Breast epithelium (tissue), 4 donors: ENCODE measurements around the gene MAST1. TPM values are rescaled to one million over a fixed set of nuclear protein-coding genes. Genes with fewer than 3 reads are reported as not detected.

Source experiments
- DNase-seq, 2 donors: peaks; one replicate each; pipeline ENCODE4 v3.0.0-alpha.2; 2019; ENCODE audit warnings: low spot score in 2 of 2
- H3K27ac ChIP-seq, 2 donors: fragments of 200-600 bp; sonication (generic) in 1 of 2; one replicate each; pipeline ENCODE4 v1.5.1; 2016 to 2019; ENCODE audit warnings: mild to moderate bottlenecking in 1 of 2
- H3K27me3 ChIP-seq, 2 donors: fragments of 200-600 bp; sonication (generic) in 1 of 2; one replicate each; pipeline versions ENCODE4 v1.5.1 to v1.6.0; 2017 to 2019; ENCODE audit warnings: control low read depth in 1 of 2, mild to moderate bottlenecking in 1 of 2
- H3K36me3 ChIP-seq: fragments of 200-600 bp; one replicate; pipeline ENCODE4 v1.5.1; 2019
- H3K4me1 ChIP-seq, 2 donors: fragments of 200-600 bp; sonication (generic); one replicate each; pipeline ENCODE4 v1.5.1; 2016 to 2019; ENCODE audit warnings: control low read depth in 1 of 2
- H3K4me3 ChIP-seq, 3 donors: fragments of 200-600 bp; sonication (generic); 1 replicate in 2 of 3; 2 replicates in 1 of 3; pipeline ENCODE4 v1.5.1; 2016 to 2019; ENCODE audit warnings: mild to moderate bottlenecking in 3 of 3, moderate library complexity in 2 of 3
- H3K9me3 ChIP-seq, 2 donors: fragments of 200-600 bp; sonication (generic) in 1 of 2; one replicate each; pipeline ENCODE4 v1.5.1; 2016 to 2019; ENCODE audit warnings: control low read depth in 1 of 2
- POLR2A ChIP-seq: fragments of 450-650 bp; IDR thresholded peaks from one replicate; pipeline ENCODE4 v1.6.1; 2016; ENCODE audit warnings: antibody characterized with exemption, mild to moderate bottlenecking, moderate library complexity
- POLR2AphosphoS5 ChIP-seq, 3 donors: sonication (generic); formaldehyde crosslinking; IDR thresholded peaks; one replicate each; pipeline ENCODE4 v1.6.1; 2017; ENCODE audit warnings: antibody characterized with exemption in 3 of 3
- intact Hi-C: fragments of 100-400 bp; cut with DNase I; formaldehyde crosslinking; loops from one replicate; pipeline ENCODE4 v1.15.1; 2023; ENCODE audit warnings: low total_unique reads
- total RNA-seq, 3 donors: library from RNA; depleted of rRNA; stranded (reverse); fragments of >200 nt; gene quantifications; one replicate each; pipeline ENCODE4 v1.1.0, GENCODE V29; 2016
- TF ChIP-seq, protein P1 (sequence below), 3 donors: fragments of 450-650 bp; IDR thresholded peaks; one replicate each; pipeline ENCODE4 v1.5.1; 2016 to 2017; ENCODE audit warnings: antibody characterized with exemption in 3 of 3, mild to moderate bottlenecking in 3 of 3, moderate library complexity in 3 of 3

The MAST1 gene
- total RNA-seq, 3 donors from 2014 or later = 0.88 TPM; not detected in 2

DNA sequence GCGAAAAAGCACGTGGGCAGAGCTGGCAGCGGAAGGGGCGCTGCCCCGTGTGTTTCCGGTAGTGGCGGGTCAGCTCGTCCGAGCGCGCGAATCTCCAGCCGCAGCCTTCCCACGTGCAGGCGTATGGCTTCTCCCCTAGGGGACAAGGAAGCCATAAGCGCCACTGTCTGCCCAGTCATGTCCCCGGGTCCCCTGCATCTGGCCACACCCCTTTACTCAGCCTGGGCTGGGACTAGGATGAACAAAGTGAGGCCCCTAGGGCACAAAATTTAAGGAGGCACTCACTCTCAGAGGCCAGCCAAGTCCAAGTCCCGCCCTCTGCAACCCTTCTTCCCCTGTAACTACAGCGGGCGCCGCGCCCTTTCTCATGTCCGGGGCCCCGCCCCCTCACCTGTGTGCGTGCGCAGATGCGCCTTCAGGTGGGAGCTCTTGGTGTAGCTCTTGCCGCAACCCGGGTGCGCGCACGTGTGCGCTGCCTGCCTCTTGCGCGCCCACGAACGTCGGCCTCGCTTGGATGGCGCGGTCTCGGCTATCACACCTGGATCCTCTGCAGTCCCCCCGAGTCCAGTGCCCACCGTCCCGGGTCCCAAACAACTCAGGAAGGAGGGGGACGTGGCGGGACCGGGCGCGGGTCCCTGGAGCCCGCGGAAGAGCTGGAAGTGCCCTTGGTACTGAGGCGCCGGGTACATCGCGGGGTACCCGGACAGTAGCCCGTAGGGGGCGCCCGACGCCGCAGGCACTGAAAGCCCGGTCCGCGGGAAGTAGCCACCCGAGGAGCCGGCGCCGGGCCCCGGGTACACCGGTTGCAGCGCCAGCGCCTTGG is 46.8 kb downstream of the MAST1 start:
- Histone ChIP-seq H3K27me3 (peaks cover 0 to 17% of the 10 kb centered on the region in 2 donors), H3K27ac (peak overlapping the region; percentile 20 to 25), H3K4me1 (no peaks in the 10 kb centered on the region), H3K9me3 (peaks cover 9 to 15% of the 10 kb centered on the region in 2 donors), H3K36me3 (no peaks in the 10 kb centered on the region), H3K4me3 (peak overlapping the region; percentile 23 to 61 (median 47))
- DNase-seq = peak; percentile 85 to 87
- intact Hi-C loops = no loop called here
- TF ChIP-seq POLR2A = no peak
- TF ChIP-seq, protein P1, sequence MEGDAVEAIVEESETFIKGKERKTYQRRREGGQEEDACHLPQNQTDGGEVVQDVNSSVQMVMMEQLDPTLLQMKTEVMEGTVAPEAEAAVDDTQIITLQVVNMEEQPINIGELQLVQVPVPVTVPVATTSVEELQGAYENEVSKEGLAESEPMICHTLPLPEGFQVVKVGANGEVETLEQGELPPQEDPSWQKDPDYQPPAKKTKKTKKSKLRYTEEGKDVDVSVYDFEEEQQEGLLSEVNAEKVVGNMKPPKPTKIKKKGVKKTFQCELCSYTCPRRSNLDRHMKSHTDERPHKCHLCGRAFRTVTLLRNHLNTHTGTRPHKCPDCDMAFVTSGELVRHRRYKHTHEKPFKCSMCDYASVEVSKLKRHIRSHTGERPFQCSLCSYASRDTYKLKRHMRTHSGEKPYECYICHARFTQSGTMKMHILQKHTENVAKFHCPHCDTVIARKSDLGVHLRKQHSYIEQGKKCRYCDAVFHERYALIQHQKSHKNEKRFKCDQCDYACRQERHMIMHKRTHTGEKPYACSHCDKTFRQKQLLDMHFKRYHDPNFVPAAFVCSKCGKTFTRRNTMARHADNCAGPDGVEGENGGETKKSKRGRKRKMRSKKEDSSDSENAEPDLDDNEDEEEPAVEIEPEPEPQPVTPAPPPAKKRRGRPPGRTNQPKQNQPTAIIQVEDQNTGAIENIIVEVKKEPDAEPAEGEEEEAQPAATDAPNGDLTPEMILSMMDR (IDR thresholded peaks at IDR 0.05) = peak in 2 of 3 donors; percentile 27 to 37

DNA sequence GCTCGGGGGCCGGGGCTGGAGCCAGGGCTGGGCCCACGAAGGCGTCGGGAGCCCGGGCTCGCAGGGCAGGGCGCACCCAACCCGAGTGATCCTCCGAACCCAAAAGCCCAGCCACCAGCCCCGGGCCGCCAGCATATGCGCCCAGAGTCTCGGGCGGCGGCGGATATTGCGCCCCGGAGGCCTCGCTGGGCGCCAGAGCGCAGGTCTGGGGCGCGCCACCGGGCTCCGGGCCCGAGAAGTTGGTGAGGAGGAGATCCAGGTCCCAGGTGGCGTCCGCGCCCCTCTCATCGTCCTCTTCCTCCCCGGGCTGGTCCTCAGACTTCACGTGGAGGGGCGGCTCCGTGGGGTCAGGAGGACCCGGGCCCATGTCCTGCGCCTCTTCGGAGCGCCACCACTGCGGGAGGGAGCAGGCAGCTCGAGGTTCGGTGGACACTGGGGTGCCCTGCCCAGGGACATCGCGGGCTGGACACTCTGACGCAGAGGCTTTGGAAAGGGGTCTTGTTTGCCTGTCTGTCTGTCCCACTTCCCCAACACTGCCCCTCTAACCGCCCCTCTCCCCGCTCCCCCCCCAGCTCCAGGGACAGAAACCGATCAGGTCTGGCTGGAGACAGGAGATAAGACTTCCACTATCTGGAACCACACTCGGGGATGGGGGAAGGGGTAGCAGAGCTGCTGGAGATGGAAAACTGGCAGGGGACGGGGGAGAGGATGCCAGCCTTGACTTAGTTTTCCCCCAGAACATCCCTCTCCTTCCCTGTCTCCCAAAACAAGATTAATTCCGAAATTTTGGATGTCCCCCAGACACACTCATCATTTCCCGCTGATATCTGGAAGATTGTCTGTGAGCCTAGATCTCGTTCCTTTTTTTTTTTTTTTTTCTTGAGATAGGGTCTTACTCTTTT is 47.7 kb downstream of the MAST1 start:
- H3K9me3 ChIP-seq = peaks cover 9 to 15% of the 10 kb centered on the region in 2 donors
- H3K27me3 ChIP-seq = peaks cover 0 to 17% of the 10 kb centered on the region in 2 donors
- peak overlapping the region; percentile 8 to 25 for H3K27ac ChIP-seq
- H3K4me3 ChIP-seq = peak overlapping the region; percentile 23 to 61 (median 47)
- TF ChIP-seq POLR2A = no peak
- no peak for TF ChIP-seq POLR2AphosphoS5 (IDR thresholded peaks at IDR 0.05)
- TF ChIP-seq, protein P1 (IDR thresholded peaks at IDR 0.05) = no peak
- H3K36me3 ChIP-seq = no peaks in the 10 kb centered on the region
- no peaks in the 10 kb centered on the region for H3K4me1 ChIP-seq
- intact Hi-C loops = no loop called here
- no peak for DNase-seq

DNA sequence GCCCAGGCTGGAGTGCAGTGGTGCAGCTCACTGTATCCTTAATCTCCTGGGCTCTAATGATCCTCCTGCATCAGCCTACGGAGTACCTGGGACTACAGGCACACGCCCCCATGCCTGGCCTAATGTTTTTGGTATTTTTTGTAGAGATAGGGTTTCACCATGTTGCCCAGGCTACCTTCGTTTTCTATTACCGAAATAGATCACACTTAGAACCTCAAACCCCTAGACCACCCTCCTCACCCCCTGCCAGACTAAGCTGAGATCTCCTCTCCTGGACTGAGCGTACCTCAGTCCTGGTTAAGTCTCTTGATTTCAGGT is 48.3 kb downstream of the MAST1 start:
- TF ChIP-seq, protein P1 (IDR thresholded peaks at IDR 0.05) = no peak
- TF ChIP-seq POLR2A = no peak
- no peak for TF ChIP-seq POLR2AphosphoS5 (IDR thresholded peaks at IDR 0.05)
- Histone ChIP-seq H3K9me3 (peaks cover 9 to 15% of the 10 kb centered on the region in 2 donors), H3K36me3 (no peaks in the 10 kb centered on the region), H3K4me1 (peaks cover 0 to 3% of the 10 kb centered on the region in 2 donors), H3K27me3 (peaks cover 0 to 17% of the 10 kb centered on the region in 2 donors), H3K27ac (no peak overlapping the region), H3K4me3 (no peak overlapping the region)
- intact Hi-C loops = no loop called here
- no peak for DNase-seq

DNA sequence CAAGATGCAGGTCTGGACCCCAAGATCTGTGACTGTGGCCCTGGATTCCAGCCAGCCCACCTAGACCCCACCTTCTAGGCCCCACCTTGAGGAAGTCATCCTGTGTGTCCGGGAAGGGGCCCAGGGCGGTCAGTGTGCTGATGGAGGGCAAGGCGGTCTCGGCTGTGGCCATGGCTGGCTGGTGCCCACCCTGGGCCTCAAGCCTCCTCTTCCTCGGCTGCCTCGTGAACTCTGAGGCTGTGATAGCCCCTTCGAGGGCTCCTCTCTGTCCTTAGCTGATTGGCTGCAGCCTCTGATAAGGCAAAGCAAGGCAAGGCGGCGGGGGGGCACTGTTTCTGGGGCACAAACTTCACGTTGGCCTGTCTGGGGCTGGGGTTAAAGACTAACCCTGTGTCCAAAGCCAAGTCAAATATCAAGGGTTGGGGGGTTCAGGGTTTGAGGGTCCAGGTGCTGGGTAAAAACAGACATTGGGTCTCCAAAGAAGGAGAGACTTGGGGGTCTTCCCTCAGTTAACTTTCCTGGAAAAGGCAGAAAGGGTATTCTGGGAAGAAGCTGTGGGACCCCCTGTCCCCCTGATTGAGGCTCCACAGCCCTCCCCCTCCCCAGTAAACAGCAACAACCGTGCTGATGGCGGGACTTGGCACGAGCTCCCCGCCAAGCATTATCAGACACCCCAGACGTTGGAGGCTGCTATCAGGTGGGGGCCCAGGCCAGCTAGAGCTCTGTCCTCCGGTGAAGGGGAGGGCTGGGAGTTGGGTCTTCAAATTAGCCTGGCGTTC is 48.8 kb downstream of the MAST1 start, which contains the start of gene KLF1:
Gene KLF1 (minus strand): TSS at position 233 of the 779 bp plus-strand sequence. CDS start 61 bp downstream, at position 172.
- Histone ChIP-seq H3K27ac (no peak within 1 kb of the TSS), H3K36me3 (no peaks in the 10 kb centered on the region), H3K9me3 (peaks cover 9 to 15% of the 10 kb centered on the region in 2 donors), H3K4me3 (peak within 1 kb of the TSS in 2 of 3 donors; percentile 47 to 61), H3K27me3 (peaks cover 0 to 17% of the 10 kb centered on the region in 2 donors), H3K4me1 (peaks cover 0 to 8% of the 10 kb centered on the region in 2 donors)
- DNase-seq = no peak
- intact Hi-C loops = no loop called here
- TF ChIP-seq, protein P1 (IDR thresholded peaks at IDR 0.05) = no peak
- no peak for TF ChIP-seq POLR2A
- TF ChIP-seq POLR2AphosphoS5 (IDR thresholded peaks at IDR 0.05) = no peak
